ENCODE measurements around the gene CD84.
"Not testable (repeated sequence)": the region's sequence is repeated elsewhere in the genome, so short reads cannot be mapped to it uniquely, and the experiment has no call there.

Gene CD84

DNA sequence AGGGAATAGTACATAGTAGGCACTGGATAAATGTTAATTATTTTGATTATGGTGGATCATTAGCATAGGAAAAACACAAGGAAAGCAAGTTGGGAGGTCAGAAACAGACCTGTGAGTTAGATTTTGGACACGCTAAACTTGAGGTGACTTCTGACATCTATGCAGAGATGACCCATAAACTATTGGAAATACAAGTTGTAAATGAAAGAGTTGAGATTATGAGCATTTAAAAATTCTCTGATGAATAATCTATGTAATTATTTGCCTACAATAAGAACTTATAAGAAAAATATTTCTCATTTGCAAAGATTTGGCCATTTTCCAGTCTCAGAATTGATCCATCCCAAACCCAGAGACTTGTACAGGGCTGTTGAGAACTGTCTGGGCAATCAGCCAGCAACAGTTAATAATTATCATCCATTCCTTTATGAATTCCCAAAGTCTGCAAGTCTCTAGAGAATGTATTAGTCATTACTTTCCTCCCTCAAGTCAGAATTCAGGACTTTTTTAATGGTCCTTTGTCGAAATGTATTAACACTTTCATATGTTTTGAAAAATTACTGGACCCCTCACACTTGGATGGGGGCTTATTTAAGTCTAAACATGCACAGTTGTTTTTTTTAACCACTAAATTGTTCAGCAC, 36.9 kb downstream of the CD84 start:
- no peak for DNase-seq (ENCODE audit: low read depth in 2 of 3, low spot score in 1 of 3)

DNA sequence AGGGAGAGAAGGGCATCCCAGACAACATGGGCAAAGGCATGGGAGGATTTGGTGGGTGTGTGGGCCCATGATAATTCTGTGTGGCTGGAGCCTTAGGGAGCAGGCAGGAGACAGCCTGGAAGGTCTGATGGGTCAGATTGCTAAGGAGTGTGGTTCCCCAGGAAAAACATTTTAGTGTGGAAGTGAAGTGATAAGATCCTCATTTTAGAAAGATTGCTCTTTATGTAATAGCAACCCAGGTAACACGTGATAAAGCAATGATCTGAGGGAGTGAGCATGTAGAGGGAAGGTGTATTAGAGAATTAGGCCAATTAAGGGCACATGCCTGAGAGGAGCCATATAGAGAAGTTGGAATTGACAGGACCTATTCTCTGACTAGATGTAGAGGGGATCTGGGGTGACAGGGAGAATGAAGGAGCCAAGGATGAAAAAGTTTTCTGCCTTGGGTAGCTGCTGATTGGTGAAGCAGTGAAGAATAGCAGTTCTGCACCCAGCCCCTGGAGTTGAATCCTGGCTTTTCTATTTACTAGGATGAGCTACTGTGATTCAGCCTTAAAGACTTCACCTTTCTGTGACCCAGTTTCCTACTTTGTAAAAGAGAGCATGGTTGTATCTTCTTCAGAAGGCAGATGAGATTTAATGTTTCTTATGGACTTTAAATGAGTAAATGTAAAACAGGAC, 37.5 kb downstream of the CD84 start:
- no peak for DNase-seq (ENCODE audit: low read depth in 2 of 3, low spot score in 1 of 3)

- no peak for DNase-seq (ENCODE audit: low read depth in 2 of 3, low spot score in 1 of 3)
Measured at GRCh38 chr1:160540859-160541233, 38.5 kb downstream of the CD84 start.

DNA sequence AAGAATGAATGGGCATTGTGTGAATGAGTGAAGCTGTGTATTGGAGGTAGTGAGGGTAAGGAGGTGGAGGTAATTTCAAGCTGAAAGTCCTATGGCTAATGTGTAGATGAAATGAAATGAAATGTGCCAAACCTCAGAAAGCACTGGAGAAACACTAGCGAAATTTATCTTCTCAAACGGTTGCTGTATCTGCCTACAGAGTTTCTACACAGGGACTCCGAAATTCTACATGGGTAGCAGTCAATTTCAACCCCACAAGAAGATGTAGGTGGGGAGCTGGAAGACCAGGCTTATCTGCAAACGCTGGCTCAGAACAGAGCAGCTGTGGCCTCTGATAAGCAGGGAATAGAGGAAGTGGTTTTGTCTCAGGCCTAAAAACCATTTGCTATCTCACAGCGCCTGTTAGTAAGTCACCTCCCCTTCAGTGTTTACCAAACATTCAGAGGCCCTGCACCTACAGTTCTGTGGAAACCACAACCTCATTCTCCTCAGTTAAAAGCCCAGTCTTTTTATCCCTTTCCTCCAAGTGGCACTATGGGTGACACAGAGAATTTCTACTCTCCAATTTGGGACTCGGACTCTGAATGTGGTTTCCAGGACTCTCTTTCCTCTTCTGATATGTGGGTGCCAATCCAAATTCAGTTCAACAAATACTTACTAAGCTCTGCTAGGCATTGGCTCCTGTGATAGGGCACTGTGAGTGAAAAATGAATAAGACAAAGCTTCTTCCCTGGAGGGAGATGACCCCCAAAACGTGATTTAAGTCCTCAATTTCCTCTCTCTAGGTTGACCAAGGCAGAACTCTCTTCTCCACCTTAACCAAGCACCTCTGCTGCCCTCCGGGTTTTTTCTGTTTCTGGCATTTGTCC, 39.1 kb downstream of the CD84 start:
- DNase-seq (ENCODE audit: low read depth in 2 of 3, low spot score in 1 of 3) = peak in 2 of 3 donors; percentile 22 to 30

- no peak for DNase-seq (ENCODE audit: low read depth in 2 of 3, low spot score in 1 of 3)
Measured at GRCh38 chr1:160539684-160539989, 39.7 kb downstream of the CD84 start.

DNA sequence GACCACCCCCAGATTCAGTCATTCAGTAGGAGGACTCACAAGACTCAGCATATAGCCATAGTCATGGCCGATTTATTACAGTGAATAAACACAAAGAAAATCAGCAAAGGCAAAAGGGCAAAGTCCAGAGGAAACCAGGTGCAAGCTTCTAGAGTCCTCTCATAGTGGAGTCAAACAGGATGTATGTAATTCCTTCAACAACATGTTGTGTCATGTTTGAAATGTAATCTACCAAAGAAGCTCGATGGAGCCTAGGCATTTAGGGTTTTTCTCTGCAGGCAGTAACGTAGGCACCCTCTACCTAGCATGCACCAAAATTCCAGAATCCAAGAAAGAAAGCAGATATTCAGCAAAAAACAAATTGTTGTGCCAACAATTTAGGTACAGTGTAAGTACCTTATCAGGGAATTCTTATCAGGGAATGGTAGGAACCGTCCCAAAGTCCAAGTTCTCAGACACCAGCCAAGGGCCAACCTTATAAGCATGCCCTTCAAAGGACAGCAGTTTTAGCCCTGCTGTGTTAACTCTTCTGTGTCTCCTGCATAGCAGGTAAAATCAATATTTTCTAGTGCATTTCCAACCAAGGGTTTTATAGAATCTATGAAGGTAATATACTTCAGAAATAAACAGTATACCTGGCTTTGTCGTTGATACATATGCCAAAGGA, 40.2 kb downstream of the CD84 start:
- DNase-seq (ENCODE audit: low read depth in 2 of 3, low spot score in 1 of 3) = no peak

- no peak for DNase-seq (ENCODE audit: low read depth in 2 of 3, low spot score in 1 of 3)
Measured at GRCh38 chr1:160537714-160538665, 41.3 kb downstream of the CD84 start.

DNA sequence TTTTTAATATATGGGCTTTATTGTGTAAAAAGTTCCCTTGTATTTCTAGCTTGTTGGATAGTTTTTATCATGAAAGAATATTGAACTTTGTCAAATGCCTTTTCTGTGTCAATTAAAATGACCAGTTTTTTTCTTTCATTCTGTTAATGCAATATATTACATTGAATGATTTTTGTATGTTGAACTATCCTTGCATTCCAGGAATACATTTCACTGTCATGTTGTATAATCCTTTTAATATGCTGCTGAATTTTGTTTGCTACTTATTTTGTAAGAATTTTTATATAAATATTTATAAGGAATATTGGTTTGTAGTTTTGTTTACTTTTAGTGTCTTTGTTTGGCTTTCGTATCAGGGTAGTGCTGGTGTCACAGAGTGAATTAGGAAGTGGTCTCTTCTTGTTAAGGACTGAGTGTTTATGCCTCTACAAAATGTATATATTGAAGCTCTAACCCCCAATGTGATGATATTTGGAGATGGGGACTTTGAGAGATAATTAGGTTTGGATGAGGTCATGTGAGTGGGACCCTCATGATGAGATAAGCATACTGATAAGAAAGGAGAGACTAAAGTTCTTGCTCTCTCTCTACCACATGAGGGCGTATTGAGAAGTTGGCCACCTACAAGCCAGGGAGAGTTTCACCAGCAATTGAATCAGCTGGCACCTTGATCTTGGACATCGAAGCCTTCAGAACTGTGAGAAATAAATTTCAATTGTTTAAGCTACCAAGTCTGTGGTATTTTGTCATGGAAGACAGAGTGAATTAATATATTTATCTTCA, 44.3 kb downstream of the CD84 start:
- no peak for DNase-seq (ENCODE audit: low read depth in 2 of 3, low spot score in 1 of 3)

DNA sequence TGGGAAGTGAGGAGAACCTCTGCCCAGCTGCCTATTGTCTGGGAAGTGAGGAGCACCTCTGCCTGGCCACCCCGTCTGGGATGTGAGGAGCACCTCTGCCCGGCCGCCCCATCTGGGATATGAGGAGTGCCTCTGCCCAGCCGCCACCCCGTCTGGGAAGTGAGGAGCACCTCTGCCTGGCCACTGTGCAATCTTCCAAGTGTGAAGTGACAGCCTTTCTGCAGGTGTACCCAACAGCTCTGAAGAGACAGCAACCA, 46.8 kb downstream of the CD84 start:
- DNase-seq (ENCODE audit: low read depth in 2 of 3, low spot score in 1 of 3) = not testable (repeated sequence)

DNA sequence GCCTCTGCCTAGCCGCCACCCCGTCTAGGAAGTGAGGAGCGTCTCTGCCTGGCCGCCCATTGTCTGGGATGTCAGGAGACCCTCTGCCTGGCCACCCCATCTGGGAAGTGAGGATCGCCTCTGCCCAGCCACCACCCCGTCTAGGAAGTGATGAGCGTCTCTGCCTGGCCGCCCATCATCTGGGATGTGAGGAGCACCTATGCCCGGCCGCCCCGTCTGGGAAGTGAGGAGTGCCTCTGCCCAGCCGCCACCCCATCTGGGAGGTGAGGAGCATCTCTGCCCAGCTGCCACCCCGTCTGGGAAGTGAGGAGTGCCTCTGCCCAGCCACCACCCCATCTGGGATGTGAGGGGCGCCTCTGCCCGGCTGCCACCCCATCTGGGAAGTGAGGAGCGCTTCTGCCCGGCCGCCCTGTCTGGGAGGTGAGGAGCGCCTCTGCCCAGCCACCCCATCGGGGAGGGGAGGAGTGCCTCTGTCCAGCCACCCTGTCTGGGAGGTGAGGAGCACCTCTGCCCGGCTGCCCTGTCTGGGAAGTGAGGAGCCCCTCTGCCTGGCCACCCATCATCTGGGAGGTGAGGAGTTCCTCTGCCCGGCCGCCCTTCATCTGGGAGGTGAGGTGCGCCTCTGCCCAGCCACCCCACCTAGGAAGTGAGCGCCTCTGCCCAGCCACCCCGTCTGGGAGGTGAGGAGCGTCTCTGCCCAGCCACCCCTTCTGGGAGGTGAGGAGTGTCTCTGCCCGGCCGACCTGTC, 47.3 kb downstream of the CD84 start:
- DNase-seq (ENCODE audit: low read depth in 2 of 3, low spot score in 1 of 3) = not testable (repeated sequence)

- DNase-seq (ENCODE audit: low read depth in 2 of 3, low spot score in 1 of 3) = not testable (repeated sequence)
Measured at GRCh38 chr1:160529401-160529952, 49.8 kb downstream of the CD84 start.

- not testable (repeated sequence) for DNase-seq (ENCODE audit: low read depth in 2 of 3, low spot score in 1 of 3)
Measured at GRCh38 chr1:160523789-160524188, 55.5 kb downstream of the CD84 start.

DNA sequence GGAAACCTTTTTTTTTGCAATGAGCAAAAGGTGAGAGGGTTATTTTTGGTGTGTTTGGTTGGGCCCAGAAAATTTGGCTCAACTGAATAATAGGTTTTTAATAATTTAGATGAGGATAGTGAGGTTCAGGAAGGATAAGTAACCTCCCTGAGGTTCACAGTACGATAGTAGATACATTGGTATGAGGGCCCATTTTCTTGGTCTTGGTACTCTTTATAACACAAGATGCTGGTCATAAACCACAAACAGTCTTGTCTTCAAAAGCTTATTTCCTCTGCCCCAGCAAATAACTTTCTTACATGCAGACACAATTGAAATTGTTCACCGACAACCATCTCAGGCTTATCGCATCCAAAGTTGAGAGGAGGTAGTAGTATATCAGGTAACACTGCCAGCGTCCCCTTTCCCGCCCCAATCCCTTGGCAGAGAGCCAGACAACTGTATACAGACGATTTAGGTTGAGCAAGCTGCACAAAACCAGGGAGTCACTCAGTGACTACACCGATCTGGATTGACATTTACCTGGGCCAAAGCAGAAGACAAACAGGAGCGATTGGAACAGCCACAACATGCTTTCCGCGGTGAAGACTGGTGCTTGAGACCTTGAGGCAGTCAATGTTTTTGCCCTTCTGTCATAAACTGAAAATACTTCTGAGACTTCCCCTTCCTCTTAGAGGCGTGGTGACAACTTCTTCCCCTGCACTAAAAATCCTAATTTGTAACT, 56.5 kb downstream of the CD84 start, which contains the start of gene SLAMF6:
Gene SLAMF6, minus strand, starts transcription at position 634 of the 724 bp plus-strand sequence. Its CDS starts 63 bp downstream, at position 571.
- peak; percentile 29 to 51 (median 38) for DNase-seq (ENCODE audit: low read depth in 2 of 3, low spot score in 1 of 3)

- DNase-seq (ENCODE audit: low read depth in 2 of 3, low spot score in 1 of 3) = no peak
Measured at GRCh38 chr1:160522136-160522535, 57.2 kb downstream of the CD84 start.

DNA sequence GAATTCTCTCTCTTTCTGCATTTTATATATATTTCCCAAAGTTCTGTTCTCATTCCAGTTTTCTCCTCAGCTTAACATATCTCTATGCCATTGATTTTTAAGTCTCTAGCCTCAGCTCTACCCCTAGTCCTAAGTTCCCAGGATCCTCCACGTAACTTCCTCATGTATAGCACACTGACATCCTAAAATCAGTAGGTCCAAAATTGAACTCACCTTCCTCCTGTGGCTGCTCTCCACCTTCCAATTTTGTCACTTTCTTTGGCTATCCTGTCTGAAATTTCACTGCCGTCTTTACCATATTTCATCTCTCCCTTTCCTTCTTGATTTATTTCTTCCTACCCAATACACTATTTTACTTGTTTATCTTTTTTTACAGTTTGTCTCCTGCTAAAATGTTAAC, 57.7 kb downstream of the CD84 start:
- DNase-seq (ENCODE audit: low read depth in 2 of 3, low spot score in 1 of 3) = no peak

DNA sequence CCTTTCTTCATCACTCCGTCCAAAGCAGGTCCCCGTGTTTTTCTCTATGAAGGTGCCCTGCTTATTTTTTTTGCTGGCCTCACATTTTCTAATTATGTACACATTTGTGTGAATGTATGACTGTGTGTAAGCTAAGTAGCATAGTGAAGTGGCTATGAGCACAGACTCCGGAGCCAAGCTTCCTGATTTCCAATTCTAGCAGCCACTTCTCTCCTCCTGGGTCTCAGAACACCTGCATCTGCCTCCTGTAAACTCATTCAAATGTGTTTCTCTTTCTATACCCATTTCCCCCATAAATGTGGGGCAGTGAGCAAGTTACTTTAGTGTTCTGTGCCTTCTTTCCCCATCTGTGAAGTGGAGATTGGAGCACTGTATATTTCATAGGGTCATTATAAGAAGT, 58.3 kb downstream of the CD84 start:
- DNase-seq (ENCODE audit: low read depth in 2 of 3, low spot score in 1 of 3) = no peak

- no peak for DNase-seq (ENCODE audit: low read depth in 2 of 3, low spot score in 1 of 3)
Measured at GRCh38 chr1:160520582-160520981, 58.7 kb downstream of the CD84 start.

All from stimulated activated CD4-positive, alpha-beta T cell treated with anti-CD3 and anti-CD28 coated beads, Interleukin-12 subunit alpha, Interleukin-12 subunit beta, amount 100 ng/mL, for 48 hours (primary cell).